Nephron progenitor cell (in vitro differentiated cells): ENCODE measurements around the gene ULK4.

Experiments
- DNase-seq: peaks from one replicate; pipeline ENCODE4 v3.0.0; 2021
- H3K27ac Mint-ChIP-seq: 2 replicates; pipeline ENCODE4 v1.8.0; 2021; ENCODE audit warnings: mild to moderate bottlenecking, moderate library complexity, mixed read lengths
- H3K27me3 Mint-ChIP-seq: 2 replicates; pipeline ENCODE4 v1.8.0; 2021; ENCODE audit warnings: mild to moderate bottlenecking, low read depth, mixed read lengths; ENCODE audit not compliant: poor library complexity
- H3K36me3 Mint-ChIP-seq: 2 replicates; pipeline ENCODE4 v1.8.0; 2021; ENCODE audit warnings: low read depth, mixed read lengths
- H3K4me1 Mint-ChIP-seq: 2 replicates; pipeline ENCODE4 v1.8.0; 2021; ENCODE audit warnings: mixed read lengths
- H3K4me3 Mint-ChIP-seq: 2 replicates; pipeline ENCODE4 v1.8.0; 2021; ENCODE audit warnings: mild to moderate bottlenecking, moderate library complexity, mixed read lengths
- H3K9me3 Mint-ChIP-seq: 2 replicates; pipeline ENCODE4 v1.8.0; 2021; ENCODE audit warnings: mild to moderate bottlenecking, moderate library complexity, mixed read lengths
- CTCF ChIP-seq: fragments of 200-600 bp; sonication (generic); IDR thresholded peaks from 2 replicates; pipeline ENCODE4 v1.5.0; 2021; ENCODE audit warnings: antibody characterized with exemption

Gene ULK4

GRCh38 chr3:41202075-41202833, 759.6 kb downstream of the ULK4 start:
- Mint-ChIP-seq H3K9me3 (no peaks in the 10 kb centered on the region), H3K36me3 (peaks cover 20% of the 10 kb centered on the region), H3K27me3 (no peaks in the 10 kb centered on the region), H3K4me1 (peaks cover 72% of the 10 kb centered on the region), H3K27ac (peak overlapping the region; percentile 21), H3K4me3 (peak overlapping the region; percentile 99)
- DNase-seq = no peak
- no peak for TF ChIP-seq CTCF

- Mint-ChIP-seq H3K4me1 (peaks cover 57% of the 10 kb centered on the region), H3K9me3 (no peaks in the 10 kb centered on the region), H3K4me3 (peak overlapping the region; percentile 99), H3K27ac (peak overlapping the region; percentile 97), H3K36me3 (peaks cover 4% of the 10 kb centered on the region), H3K27me3 (peaks cover 3% of the 10 kb centered on the region)
- TF ChIP-seq CTCF = no peak
- peak; percentile 22 for DNase-seq
Measured at GRCh38 chr3:41200669-41201021, 761.3 kb downstream of the ULK4 start.

DNA sequence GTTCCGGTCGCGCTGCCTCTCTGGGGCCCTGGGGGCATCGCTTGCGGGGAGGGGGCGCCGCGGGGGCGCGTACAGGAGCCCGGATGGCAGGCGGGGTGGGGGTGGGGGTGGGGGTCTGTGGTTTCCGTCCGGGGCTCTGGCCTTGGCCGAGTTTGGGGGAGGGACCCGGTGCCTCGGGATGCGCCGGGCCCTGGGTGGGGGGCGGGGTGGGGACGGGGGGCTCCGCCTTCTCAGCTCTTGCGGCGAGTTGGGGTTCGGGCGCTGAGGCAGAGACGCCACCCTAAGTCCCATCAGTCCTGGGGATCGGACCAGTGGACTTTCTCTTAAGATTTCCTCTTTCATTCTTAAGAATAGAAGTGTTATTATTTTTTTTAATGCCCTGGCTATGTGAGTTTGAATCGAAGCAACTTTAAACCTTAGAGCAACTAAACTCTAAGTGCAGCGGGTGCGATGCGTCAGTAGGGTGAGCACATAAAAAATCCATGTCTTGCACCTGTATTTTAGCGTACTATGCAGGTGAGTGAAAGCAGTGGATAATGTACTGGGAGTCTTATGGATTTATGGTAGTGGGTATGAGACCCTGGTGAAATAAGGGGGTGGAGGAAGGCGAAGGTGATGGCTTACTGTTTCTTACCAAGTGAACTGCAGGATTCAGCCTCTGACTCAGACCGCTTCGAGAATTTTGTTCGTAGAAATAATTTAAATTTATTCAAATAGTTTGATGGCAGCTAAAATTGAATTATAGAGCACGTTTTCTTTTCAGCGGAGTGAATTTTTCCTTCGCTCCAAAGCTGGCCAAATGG, 761.8 kb downstream of the ULK4 start:
- H3K4me3 Mint-ChIP-seq = peak overlapping the region; percentile 99
- no peak for DNase-seq
- TF ChIP-seq CTCF = no peak
- no peaks in the 10 kb centered on the region for H3K9me3 Mint-ChIP-seq
- H3K36me3 Mint-ChIP-seq = peaks cover 3% of the 10 kb centered on the region
- H3K4me1 Mint-ChIP-seq = peaks cover 53% of the 10 kb centered on the region
- peak overlapping the region; percentile 69 for H3K27ac Mint-ChIP-seq
- H3K27me3 Mint-ChIP-seq = peaks cover 3% of the 10 kb centered on the region

DNA sequence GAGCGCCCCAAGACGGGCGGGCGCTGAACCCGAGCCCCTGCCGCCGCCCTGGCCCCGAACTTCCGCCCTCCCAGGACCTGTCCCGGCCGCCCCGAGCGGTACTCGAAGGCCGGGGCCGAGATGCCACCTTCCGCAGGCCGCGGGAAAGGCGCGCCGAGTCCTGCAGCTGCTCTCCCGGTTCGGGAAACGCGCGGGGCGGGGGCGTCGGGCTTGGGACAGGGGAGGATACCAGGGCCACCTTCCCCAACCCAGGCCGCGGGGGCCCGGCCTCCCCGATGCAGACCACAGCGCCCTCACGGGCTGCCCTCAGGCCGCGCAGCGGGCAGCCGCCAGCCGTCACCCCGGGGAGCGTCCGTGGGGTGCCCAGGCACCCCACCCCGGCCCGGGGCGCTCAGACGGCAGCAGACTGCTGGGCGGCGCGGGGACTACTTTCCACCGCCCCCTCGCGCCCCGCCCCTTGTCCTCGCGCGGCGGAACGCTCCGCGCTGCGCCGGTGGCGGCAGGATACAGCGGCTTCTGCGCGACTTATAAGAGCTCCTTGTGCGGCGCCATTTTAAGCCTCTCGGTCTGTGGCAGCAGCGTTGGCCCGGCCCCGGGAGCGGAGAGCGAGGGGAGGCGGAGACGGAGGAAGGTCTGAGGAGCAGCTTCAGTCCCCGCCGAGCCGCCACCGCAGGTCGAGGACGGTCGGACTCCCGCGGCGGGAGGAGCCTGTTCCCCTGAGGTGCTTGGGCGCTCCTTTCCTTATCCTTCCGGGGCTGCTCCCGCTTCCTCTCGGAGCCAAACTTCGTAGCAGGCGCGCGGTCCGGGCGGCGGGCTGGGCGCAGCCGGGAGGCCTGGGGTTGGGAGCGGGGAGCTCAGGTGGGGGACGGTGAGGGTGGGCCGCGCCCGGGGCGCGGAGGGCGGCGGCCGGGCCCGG, 762.7 kb downstream of the ULK4 start, which contains the start of gene CTNNB1:
TSS of gene CTNNB1 (plus strand) at position 556 of the 916 bp plus-strand sequence. CDS start 24,564 bp downstream, outside the sequence.
- H3K27ac Mint-ChIP-seq = peak within 1 kb of the TSS; percentile 96
- no peak for TF ChIP-seq CTCF
- no peaks in the 10 kb centered on the region for H3K9me3 Mint-ChIP-seq
- peaks cover 45% of the 10 kb centered on the region for H3K4me1 Mint-ChIP-seq
- DNase-seq = peak; percentile 93
- peaks cover 3% of the 10 kb centered on the region for H3K27me3 Mint-ChIP-seq
- H3K4me3 Mint-ChIP-seq = peak within 1 kb of the TSS; percentile 99
- H3K36me3 Mint-ChIP-seq = no peaks in the 10 kb centered on the region

DNA sequence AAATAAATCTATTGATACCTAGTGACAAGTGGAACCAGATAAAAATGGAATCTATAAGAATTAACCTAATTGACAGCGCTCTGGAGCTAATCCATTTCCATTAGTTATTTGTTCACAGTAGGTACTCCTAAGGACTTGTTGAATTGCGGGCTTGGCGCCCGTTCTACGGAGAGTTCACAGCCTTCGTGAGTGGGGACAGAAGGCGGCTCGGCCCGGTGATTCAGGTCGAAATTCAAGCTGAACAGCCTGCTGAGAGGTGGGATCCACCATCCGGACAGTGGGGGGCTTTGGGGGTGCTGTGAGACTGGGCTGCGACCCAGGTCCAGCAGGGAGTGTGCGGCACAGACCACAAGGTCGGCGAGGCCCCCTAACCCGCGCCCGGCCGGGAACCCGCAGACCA, 763.4 kb downstream of the ULK4 start:
- H3K9me3 Mint-ChIP-seq = no peaks in the 10 kb centered on the region

More for the DNA sequence above, 763.4 kb downstream of the ULK4 start:
- no peak for TF ChIP-seq CTCF
- H3K36me3 Mint-ChIP-seq = no peaks in the 10 kb centered on the region
- H3K27me3 Mint-ChIP-seq = peaks cover 3% of the 10 kb centered on the region
- peak overlapping the region; percentile 88 for H3K4me3 Mint-ChIP-seq
- no peak overlapping the region for H3K27ac Mint-ChIP-seq
- H3K4me1 Mint-ChIP-seq = peaks cover 38% of the 10 kb centered on the region
- no peak for DNase-seq
